ENCODE results near the gene CCL22.

- TF ChIP-seq POLR2A (IDR thresholded peaks at IDR 0.05) (no peak), POLR2AphosphoS5 (IDR thresholded peaks at IDR 0.05) (no peak), CTCF (IDR thresholded peaks at IDR 0.05) (no peak)
These were observed 47.8 kb upstream of the CCL22 start for GRCh38 chr16:57310801-57311200.

Data from prostate gland (tissue), 2 donors.